OCI-LY1 (cell line): Measurements from ENCODE around the gene CSNK1D.

Source experiments
- EZH2 ChIP-seq: fragments of 200-600 bp; sonication (generic), shearing (Covaris generic); IDR thresholded peaks from 2 replicates; pipeline ENCODE4 v1.8.0; 2017; ENCODE audit warnings: borderline replicate concordance, mixed run types, mild to moderate bottlenecking, antibody characterized with exemption, low read length, moderate library complexity, mixed read lengths
- TF ChIP-seq, protein P1 (sequence below): fragments of 200-600 bp; sonication (generic), shearing (Covaris generic); IDR thresholded peaks from 2 replicates; pipeline ENCODE4 v1.5.1; 2017; ENCODE audit warnings: mild to moderate bottlenecking, antibody characterized with exemption, low read length, moderate library complexity, mixed read lengths

DNA sequence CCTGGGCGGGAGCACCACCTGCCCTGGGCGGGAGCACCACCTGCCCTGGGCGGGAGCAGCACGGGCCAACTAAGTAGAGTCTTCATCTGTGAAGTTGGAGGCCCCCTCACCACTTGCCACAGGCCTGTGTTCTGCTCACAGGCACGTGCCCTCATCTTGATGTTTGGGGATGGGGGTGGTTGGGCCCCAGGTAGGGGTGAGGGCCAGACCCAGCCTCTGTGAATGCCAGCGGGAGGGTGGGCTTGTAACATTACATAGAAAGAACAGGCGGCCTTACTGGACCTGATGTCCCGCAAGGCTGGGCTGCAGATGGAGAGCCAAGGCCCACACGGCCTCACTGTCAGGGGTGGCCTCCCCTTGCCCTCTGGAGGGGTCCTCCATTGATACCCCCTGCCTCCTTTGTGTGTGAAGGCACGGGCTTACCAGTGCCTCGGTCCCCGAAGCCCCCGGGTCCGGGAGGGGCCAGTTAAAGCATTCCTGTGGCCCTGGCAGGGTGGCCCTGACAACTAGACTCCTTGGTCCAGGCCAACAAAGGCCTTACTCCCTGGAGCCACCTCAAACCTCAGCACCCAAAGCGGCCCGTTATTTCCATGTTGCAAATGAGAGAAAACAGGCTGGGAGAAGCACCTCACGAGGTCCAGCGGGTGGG lies 45.7 kb downstream of the CSNK1D start:
- no peak for TF ChIP-seq EZH2
- TF ChIP-seq, protein P1, sequence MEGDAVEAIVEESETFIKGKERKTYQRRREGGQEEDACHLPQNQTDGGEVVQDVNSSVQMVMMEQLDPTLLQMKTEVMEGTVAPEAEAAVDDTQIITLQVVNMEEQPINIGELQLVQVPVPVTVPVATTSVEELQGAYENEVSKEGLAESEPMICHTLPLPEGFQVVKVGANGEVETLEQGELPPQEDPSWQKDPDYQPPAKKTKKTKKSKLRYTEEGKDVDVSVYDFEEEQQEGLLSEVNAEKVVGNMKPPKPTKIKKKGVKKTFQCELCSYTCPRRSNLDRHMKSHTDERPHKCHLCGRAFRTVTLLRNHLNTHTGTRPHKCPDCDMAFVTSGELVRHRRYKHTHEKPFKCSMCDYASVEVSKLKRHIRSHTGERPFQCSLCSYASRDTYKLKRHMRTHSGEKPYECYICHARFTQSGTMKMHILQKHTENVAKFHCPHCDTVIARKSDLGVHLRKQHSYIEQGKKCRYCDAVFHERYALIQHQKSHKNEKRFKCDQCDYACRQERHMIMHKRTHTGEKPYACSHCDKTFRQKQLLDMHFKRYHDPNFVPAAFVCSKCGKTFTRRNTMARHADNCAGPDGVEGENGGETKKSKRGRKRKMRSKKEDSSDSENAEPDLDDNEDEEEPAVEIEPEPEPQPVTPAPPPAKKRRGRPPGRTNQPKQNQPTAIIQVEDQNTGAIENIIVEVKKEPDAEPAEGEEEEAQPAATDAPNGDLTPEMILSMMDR = no peak
